Astrocyte (in vitro differentiated cells and primary cell): ENCODE results near the gene USP9X.

ENCODE experiments used
- CTCF ChIP-seq: IDR thresholded peaks from 2 replicates; pipeline ENCODE4 v1.5.1; 2011; ENCODE audit warnings: low read depth, mild to moderate bottlenecking, inconsistent platforms, low read length, moderate library complexity; ENCODE audit not compliant: insufficient read depth
- EZH2 ChIP-seq: IDR thresholded peaks from 2 replicates; pipeline ENCODE4 v1.6.1; 2012; ENCODE audit warnings: mild to moderate bottlenecking, low read length, inconsistent platforms; ENCODE audit not compliant: insufficient read depth

GRCh38 chrX:41245641-41246040 lies 160.4 kb downstream of the USP9X start:
- no peak for TF ChIP-seq CTCF
- TF ChIP-seq EZH2: no peak
